Measurements from ENCODE around the gene MAST3.

Gene MAST3

GRCh38 chr19:18114483-18114882 is 16.9 kb downstream of the MAST3 start:
- no peak for DNase-seq

GRCh38 chr19:18117364-18117691 is 19.8 kb downstream of the MAST3 start:
- no peak for DNase-seq

GRCh38 chr19:18117692-18118378 is 20.3 kb downstream of the MAST3 start:
- DNase-seq, result peak; percentile 96

- no peak for DNase-seq
These were observed 20.9 kb downstream of the MAST3 start for GRCh38 chr19:18118420-18119012.

GRCh38 chr19:18119013-18119716 is 21.6 kb downstream of the MAST3 start:
- peak; percentile 32 for DNase-seq

GRCh38 chr19:18119717-18120105 is 22.1 kb downstream of the MAST3 start:
- peak; percentile 47 for DNase-seq

- no peak for DNase-seq
These were observed 22.5 kb downstream of the MAST3 start for GRCh38 chr19:18120127-18120526.

- DNase-seq, result no peak
These were observed 23.6 kb downstream of the MAST3 start for GRCh38 chr19:18121166-18121565.

- no peak for DNase-seq
These were observed 24.8 kb downstream of the MAST3 start for GRCh38 chr19:18122424-18122823.

GRCh38 chr19:18122860-18123795 is 25.6 kb downstream of the MAST3 start:
- DNase-seq, result no peak

GRCh38 chr19:18123819-18124218 is 26.2 kb downstream of the MAST3 start:
- DNase-seq, result no peak

- DNase-seq, result no peak
These were observed 28.5 kb downstream of the MAST3 start for GRCh38 chr19:18126097-18126496.

GRCh38 chr19:18128044-18128443 is 30.5 kb downstream of the MAST3 start:
- DNase-seq, result no peak

- no peak for DNase-seq
These were observed 31.2 kb downstream of the MAST3 start for GRCh38 chr19:18128805-18129204.

- no peak for DNase-seq
These were observed 33.1 kb downstream of the MAST3 start for GRCh38 chr19:18130523-18131242.

GRCh38 chr19:18131841-18132596 is 34.4 kb downstream of the MAST3 start:
- no peak for DNase-seq

- DNase-seq, result no peak
These were observed 38.4 kb downstream of the MAST3 start for GRCh38 chr19:18135712-18136584.

GRCh38 chr19:18137242-18137641 is 39.7 kb downstream of the MAST3 start:
- DNase-seq, result no peak

- no peak for DNase-seq
These were observed 40.2 kb downstream of the MAST3 start for GRCh38 chr19:18137657-18138339.

GRCh38 chr19:18140473-18140872 is 42.9 kb downstream of the MAST3 start:
- no peak for DNase-seq
